Measurements from ENCODE around the gene MCAM.

Gene MCAM

GRCh38 chr11:119306373-119306890, 10.5 kb downstream of the MCAM start:
- DNase-seq: peak; percentile 62

GRCh38 chr11:119305556-119306372, 11.2 kb downstream of the MCAM start:
- no peak for DNase-seq

- no peak for DNase-seq
Measured at GRCh38 chr11:119303227-119303718, 13.7 kb downstream of the MCAM start.

GRCh38 chr11:119300198-119300964, 16.5 kb downstream of the MCAM start:
- no peak for DNase-seq

GRCh38 chr11:119299416-119299815, 17.5 kb downstream of the MCAM start:
- no peak for DNase-seq

GRCh38 chr11:119298726-119299125, 18.2 kb downstream of the MCAM start:
- DNase-seq: no peak

- no peak for DNase-seq
Measured at GRCh38 chr11:119297938-119298337, 19.0 kb downstream of the MCAM start.

GRCh38 chr11:119295178-119295577, 21.8 kb downstream of the MCAM start:
- peak; percentile 18 for DNase-seq

- DNase-seq: no peak
Measured at GRCh38 chr11:119293461-119293860, 23.5 kb downstream of the MCAM start.

- no peak for DNase-seq
Measured at GRCh38 chr11:119290894-119291497, 25.9 kb downstream of the MCAM start.

GRCh38 chr11:119288219-119288618, 28.7 kb downstream of the MCAM start:
- no peak for DNase-seq

GRCh38 chr11:119285431-119285830, 31.5 kb downstream of the MCAM start:
- DNase-seq: no peak

- DNase-seq: peak; percentile 50
Measured at GRCh38 chr11:119284344-119285157, 32.4 kb downstream of the MCAM start.

- DNase-seq: no peak
Measured at GRCh38 chr11:119282495-119282894, 34.4 kb downstream of the MCAM start.

GRCh38 chr11:119277660-119278059, 39.3 kb downstream of the MCAM start:
- DNase-seq: no peak

GRCh38 chr11:119273721-119274120, 43.2 kb downstream of the MCAM start:
- no peak for DNase-seq

GRCh38 chr11:119267645-119268044, 49.3 kb downstream of the MCAM start:
- no peak for DNase-seq

- DNase-seq: no peak
Measured at GRCh38 chr11:119266517-119267255, 50.2 kb downstream of the MCAM start.

- no peak for DNase-seq
Measured at GRCh38 chr11:119266063-119266462, 50.9 kb downstream of the MCAM start.

- DNase-seq: no peak
Measured at GRCh38 chr11:119263352-119263940, 53.5 kb downstream of the MCAM start.
